ENCODE measurements around the gene PDK4.
A peak's percentile ranks its signal among the peaks of the same experiment; 100 is the strongest.
"Not testable (repeated sequence)": the region's sequence is repeated elsewhere in the genome, so short reads cannot be mapped to it uniquely, and the experiment has no call there.

Gene PDK4

DNA sequence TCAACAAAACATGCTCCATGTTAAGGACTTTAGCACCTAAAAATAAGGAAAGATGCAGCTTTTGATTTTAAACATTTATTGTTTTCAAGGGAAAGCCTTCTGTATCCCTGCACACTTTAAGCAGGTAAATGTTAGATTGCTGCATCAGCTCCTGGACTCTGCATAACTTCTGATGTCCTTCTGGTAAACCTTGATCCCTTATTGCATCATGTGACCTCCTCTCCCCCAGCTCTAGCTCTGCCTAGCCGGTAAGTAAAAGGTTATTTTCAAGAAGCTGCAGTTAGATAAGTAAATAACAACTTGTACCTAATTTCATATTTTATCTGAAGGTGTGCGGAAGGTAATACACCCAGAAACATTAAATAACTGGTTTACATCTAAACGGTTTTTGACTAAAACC is 37.5 kb downstream of the PDK4 start:
- no peak for DNase-seq

DNA sequence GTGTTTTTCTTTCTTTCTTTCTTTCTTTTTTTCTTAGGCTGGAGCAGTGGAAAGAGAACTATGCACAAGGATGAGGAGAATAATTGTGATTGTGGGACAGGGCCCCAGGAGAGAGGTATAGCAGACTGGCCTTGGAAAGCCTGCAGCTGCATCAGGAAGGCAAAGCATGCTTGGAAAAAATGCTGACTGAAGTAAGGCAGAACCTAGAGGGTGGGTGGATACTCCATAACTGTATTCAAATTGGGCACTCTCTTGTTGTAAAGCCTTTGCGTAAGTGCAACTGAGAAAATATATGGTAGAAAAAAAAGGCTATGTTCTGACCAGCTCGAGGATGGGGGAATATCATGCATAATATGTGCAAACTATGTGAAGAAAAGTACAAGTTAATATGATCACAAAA is 39.5 kb downstream of the PDK4 start:
- DNase-seq = no peak

DNA sequence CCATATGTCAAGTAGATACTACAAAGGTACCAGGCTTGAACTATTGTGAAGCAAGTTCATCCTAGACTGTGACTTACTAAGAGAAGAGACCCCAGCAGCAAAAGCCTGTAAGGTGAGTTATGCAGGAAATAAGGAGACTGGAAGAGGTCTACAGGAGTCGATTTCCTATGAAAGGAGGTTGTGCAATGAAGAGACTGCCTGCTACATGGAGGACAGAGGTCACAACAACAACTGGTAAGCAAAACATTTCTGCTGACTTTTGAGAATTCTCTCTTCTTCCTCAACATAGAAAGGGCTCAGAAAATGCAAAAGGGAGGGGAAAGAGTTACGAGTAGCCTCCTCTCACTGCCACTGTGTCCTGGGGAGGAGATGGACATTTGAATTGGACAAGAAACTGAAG is 42.4 kb downstream of the PDK4 start:
- DNase-seq = no peak

DNA sequence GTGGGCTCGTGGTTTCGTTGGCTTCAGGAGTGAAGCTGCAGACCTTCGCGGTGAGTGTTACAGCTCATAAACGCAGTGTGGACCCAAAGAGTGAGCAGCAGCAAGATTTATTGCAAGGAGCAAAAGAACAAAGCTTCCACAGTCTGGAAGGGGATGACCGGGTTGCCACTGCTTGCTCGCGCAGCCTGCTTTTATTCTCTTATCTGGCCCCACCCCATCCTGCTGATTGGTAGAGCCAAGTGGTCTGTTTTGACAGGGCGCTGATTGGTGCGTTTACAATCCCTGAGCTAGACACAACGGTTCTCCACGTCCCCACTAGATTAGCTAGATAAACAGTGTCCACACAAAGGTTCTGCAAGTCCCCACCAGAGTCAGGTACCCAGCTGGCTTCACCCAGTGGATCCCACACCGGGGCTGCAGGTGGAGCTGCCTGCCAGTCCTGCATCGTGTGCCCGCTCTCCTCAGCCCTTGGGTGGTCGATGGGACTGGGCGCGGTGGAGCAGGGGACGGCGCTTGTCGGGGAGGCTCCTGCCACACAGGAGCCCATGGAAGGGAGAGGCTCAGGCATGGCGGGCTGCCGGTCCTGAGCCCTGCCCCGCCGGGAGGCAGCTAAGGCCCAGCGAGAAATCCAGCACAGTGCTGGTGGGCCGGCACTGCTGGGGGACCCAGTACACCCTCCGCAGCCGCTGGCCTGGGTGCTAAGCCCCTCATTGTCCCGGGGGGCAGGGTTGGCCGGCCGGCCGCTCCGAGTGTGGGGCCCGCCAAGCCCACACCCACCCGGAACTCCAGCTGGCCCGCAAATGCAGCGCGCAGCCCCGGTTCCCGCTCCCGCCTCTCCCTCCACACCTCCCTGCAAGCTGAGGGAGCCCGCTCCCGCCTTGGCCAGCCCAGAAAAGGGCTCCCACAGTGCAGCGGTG is 44.0 kb downstream of the PDK4 start:
- DNase-seq = not testable (repeated sequence)

DNA sequence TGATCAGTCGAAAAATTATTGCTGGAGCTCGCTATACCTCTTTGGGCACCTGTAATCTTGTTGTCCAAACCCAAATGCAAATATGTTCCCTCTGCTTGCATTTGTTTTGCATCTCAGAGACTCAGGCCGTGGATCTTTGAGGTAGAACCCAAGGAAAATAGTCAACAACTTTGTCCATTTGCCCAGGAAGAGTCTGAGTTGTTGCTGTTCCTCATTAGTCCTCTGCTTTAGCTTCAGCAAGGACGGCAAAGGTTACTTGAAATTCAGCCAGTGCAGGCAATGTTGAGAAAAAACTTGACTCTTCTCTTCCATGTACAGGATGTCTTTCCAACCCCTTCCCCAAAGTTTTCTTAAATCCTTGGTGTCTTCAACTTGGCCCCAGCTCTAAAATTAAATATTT is 45.8 kb downstream of the PDK4 start:
- no peak for DNase-seq

DNA sequence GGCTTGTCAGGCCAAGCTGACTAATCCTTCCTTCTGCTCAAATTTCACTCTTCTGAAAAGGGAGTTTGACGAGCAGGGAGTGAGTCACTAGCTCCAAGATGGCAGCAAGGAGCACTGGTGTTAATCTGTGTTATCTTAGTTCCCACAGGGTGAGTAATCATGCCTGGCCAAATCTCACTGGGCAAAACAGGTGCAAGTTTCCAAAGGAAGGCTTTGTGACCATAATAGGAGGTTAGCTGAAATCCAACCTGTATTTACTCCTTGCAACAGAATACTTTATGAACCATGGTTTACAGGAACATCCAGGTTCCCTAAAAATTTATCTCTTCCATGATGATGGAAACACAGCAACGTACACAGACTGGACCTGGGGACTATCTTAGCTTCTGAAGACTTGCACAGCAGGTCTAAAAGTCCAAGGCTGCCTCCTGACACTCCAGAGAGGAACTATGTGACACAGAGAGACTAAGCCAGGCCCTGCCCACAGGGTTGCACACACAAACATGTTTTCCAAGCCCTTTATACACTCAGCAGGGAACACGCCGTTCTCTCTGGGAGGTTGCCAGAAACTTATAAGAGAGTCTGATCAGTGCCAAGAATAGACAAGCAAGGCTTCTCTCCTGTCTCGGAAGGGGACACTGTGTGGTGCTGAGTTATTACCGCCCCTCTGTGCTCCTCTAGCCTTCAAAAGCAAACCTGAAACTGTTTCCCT is 46.3 kb downstream of the PDK4 start:
- DNase-seq = peak; percentile 47 to 85

DNA sequence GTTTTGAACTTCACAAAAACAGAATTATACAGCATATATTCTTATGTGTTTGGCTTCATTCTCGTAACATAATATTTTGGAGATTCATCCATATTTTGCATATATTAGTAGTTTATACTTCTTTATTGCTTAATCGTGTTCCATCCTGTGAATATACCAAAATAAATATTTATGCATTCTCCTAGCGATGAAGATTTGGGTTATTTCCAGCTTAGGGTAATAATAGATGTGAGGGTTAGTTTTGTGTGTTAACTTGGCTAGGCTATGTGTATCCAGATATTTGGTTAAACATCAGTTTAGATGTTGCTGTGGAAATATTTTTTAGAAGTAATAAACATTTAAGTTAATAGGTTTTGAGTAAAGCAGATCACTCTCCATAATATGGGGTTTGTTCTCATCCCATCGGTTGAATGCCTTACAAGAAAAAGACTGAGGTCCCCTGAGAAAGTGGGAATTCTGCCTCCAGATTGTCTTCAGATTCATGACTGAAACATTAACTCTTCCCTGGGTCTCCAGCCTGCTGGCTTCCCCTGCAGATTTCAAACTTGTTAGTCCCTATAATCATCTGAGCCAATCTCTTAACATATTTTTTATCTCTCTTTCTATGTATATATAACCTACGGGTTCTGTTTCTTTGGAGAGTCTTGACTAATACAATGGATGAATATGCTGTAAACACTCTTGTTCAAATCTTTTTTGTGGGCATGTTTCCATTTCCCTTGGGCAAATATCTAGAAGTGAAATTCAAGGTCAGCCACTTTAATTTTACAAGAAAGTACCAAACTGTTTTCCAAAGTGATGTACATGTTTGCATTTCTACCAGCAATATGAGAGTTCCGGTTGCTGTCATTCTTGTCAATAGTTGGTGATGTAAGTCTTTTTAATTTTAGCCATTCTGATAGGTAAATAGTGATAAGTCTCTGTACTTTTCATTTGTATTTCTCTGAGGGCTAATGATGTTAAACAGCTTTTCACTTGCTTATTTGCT is 48.7 kb downstream of the PDK4 start:
- no peak for DNase-seq

DNA sequence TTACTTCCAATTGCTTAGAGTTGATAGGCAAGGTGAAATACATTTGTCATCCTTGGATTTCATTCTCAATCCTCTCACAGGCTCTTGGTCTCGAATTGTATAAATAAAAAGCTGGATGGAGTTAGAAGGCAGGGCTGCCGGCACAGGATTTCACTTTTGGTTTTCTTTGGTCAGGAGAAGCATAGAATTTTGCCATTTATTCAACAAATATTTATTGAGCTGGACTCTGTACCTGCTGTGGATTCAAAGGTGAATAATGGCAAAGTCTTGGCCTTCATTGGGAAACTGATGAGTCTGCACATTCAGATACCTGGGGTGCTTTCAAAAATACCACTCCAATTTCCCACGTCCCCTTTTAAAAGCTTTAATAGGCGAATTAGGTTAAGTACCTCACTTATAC is 49.7 kb downstream of the PDK4 start:
- no peak for DNase-seq

DNA sequence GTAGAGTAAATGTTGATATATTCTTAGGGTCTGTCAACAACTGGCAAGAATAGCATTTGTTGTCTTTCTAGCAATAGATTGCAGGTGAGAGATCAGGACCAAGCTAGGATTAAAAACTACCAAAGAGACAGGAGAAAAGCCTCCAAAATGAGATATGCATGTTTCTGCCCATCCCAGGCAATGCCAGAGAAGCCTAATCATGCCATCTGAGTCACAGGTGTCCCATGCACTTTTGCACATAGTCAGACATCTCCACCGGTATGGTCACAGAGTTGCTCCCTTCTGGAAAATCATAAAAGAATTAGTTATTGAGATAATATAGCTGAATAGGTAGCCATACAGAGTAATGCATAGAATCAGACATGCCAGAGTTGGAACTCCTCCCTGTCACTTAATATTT is 50.6 kb downstream of the PDK4 start:
- DNase-seq = no peak

DNA sequence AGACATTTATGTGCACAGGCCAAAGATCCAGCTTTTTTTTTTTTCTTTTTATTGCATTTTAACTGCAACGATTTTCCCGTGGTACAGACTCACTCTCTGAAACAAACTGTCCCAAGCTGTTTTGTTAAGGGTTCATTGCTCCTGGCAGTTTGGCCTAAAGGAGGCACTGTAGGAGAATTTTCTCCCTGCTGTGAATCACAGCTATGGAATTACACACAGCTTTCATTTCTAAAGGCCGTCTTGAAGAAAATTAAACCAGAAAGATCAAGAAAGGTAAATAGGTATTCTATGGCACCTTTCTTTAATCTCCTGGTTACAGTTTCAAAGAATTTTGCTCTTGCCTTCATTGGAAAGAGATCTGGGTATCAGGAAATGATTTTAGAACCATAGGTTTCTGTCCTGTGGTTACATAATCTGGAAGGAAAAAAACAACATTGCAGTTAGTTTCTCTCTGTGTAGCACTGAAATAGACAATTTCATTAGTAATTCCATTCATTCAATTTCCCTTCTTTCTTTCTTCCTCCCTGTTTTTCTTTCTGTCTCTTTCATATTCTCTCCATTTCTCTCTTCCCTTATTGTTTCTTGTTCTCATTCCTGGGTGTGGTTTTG is 51.2 kb downstream of the PDK4 start:
- peak in 1 of 2 experiments; percentile 15 for DNase-seq

DNA sequence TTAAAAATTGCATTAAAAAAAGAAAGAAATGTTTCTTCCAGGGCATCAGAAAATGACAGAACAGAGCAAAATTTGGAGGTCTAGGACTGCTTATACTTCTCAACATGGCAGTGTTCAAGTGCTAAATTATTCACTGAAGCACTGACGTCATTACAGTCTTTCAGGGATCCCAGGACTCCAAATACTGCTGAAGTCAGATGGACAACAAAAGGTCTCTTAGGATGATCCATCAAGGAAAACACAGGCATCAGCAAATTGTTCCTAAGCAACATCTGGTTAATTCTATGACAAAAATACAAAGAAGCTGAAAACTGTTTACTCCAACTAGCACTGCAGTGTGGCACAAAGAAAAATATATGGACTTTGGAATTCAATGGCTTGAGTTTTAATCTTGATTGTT is 52.1 kb downstream of the PDK4 start:
- no peak for DNase-seq

DNA sequence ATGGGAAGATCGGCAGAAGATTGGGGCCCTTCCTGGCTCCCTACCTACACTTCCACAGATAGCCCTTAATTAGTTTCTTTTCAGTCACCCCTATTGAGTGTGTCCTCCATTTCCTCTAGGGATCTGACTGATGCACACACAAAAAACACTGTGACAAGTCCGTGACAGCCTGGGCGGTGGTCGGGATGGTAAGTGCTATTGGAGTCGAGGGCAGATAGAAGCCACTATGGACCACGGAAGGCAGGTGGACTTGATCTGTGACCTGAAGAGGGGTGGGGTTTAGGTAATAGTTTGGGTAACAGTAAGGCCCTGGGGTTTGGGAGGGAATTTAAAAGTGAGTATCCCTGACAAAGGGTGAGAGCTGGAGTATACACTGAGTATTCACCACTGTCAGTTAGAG is 53.0 kb downstream of the PDK4 start:
- DNase-seq = no peak

DNA sequence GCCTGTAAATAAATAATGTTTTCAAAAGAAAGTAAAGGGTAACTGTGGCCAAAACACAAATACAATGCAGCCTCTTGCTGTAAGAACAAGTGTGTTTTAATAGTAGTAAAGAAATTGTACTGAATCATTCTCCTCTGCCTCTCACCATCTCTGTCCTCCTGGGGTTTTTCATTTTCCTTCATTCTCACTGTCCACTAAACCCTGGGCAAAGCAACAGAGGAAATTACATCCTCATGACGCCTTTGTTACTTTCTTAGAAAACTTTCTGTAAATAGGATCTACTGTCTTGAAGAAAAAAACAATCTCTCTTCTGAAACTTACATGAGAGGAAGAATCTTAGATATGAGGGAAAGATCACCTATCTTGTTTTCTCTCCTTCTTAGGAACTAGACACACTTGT is 56.0 kb downstream of the PDK4 start:
- no peak for DNase-seq

DNA sequence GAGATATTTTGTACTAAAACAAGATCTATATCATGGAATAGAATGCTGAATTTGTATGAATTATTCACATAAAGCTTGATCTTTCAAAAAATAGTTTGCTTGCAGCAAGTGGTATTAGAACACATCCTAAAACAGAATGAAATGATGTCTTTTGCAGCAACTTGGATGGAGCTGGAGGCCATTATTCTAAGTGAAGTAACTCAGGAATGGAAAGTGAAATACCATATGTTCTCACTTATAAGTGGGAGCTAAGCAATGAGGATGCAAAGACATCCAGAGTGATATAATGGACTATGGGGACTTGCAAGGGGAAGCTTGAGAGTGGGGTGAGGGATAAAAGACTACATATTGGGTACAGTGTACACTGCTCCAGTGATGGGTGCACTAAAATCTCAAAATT is 56.9 kb downstream of the PDK4 start:
- DNase-seq = no peak

DNA sequence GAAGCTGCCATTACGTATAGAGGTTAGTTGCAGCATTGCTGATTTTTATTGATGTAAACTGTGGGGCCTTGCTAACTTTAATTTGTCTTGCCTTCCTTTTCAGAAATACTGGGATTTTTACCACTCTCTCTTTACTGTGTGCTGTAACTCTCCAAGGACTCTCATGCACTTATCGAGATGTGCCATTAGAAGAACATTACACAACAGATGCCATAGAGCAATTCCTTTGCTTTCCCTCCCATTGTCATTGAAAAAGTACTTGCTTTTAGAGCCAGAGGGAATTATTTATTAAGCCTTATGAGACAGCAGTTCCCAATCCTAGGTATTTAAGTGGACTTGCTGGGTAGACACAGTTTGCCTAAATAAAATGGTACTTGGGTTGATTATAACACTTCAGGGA is 58.8 kb downstream of the PDK4 start:
- no peak for DNase-seq

DNA sequence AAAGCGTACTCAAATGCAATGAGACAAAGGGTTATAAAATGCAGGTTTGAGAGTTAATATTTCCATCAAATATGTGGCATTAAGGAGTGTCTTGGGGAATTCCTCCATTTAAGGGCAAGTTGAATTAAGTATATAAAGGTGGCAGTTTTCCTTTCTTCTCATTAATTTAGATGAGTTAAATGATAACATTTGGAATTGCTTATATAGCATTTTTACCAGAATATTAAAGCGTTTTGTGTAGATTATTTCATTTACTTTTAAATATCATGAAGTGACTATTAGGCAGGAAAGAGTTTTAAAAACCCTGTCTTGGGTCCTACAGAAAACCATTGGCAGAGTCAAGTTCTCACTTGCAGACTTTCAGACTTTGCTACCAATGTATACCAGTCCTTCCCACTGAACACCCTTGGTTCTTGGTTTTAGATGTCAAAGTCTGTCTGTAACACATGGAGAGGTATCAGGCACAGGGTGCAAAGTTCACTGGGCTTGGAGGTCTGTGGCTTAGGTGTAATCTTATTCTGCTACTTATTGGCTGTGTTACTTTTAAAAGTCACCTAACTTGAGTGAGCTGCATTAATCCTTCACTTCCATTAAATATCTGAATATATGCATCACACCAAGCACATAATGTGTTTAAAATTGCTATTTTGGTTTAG is 59.5 kb downstream of the PDK4 start:
- no peak for DNase-seq

DNA sequence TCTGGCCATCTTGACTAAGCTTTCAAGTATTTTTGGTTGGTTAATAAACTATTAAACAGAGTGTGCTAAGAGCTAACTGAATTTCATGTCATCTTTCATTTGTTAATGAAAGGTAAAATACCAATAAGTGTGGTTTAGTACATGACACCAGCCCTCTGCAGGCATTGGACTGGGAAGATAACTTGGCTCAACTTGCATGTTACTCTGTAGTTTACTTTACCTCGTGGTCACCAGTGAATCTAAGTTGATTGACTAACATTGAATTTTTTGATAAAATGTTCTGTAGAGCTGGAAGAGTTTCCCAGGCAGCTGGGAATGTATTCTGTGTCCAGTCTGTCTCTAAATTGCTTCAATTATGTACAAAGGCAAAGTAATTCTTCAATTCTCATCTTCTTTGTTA is 60.7 kb downstream of the PDK4 start:
- DNase-seq = no peak

DNA sequence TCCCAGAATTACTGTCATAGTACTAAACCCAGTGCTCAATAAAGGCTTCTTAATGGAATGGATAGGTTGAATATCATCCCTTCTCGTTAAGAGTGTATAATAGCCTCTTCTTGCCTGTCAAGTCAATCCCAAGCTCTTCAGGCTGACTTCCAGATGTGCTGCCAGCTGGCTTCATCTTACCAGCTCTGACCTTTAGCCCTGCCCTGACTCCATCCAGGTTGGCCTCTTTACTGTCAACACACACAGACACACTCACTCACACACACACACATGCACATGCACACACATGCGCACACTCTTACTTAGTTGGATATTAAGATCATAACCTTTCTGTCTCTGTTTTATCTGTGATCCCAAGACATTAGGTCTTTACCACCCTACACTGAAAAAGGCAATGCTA is 61.5 kb downstream of the PDK4 start:
- no peak for DNase-seq
